Osteoblast (primary cell): Measurements from ENCODE around the gene TMPRSS13. TPM values are rescaled to one million over a fixed set of nuclear protein-coding genes. Genes with fewer than 3 reads are reported as not detected.

Source experiments
- DNase-seq: peaks from one replicate; pipeline ENCODE4 v3.0.0; 2011; ENCODE audit warnings: low spot score, mixed read lengths; ENCODE audit not compliant: insufficient read length; ENCODE audit errors: missing footprints
- H2AFZ ChIP-seq: 2 replicates; pipeline ENCODE4 v1.6.0; 2011; ENCODE audit warnings: mild to moderate bottlenecking, low read length
- H3K27ac ChIP-seq: 2 replicates; pipeline ENCODE4 v1.5.1; 2011; ENCODE audit warnings: mild to moderate bottlenecking, low read depth, low read length, moderate library complexity
- H3K27me3 ChIP-seq: 2 replicates; pipeline ENCODE4 v1.6.0; 2012; ENCODE audit warnings: mild to moderate bottlenecking, control low read depth, inconsistent platforms, low read length, moderate library complexity; ENCODE audit not compliant: insufficient read depth
- H3K36me3 ChIP-seq: 2 replicates; pipeline ENCODE4 v1.5.1; 2011; ENCODE audit warnings: mild to moderate bottlenecking, low read length, control low read depth, moderate library complexity; ENCODE audit not compliant: insufficient read depth
- H3K4me1 ChIP-seq: 2 replicates; pipeline ENCODE4 v1.5.1; 2011; ENCODE audit warnings: mild to moderate bottlenecking, low read length, control low read depth, moderate library complexity; ENCODE audit not compliant: insufficient read depth
- H3K4me2 ChIP-seq: 2 replicates; pipeline ENCODE4 v1.6.0; 2011; ENCODE audit warnings: mild to moderate bottlenecking, low read length; ENCODE audit not compliant: insufficient read depth
- H3K4me3 ChIP-seq: fragments of 200-600 bp; sonication (generic); 3 replicates; pipeline ENCODE4 v1.5.1; 2012; ENCODE audit warnings: mild to moderate bottlenecking, low read length, inconsistent platforms; ENCODE audit not compliant: insufficient read depth
- H3K79me2 ChIP-seq: 2 replicates; pipeline ENCODE4 v1.6.0; 2012; ENCODE audit warnings: mild to moderate bottlenecking, low read length, control low read depth, inconsistent platforms; ENCODE audit not compliant: insufficient read depth
- H3K9me3 ChIP-seq: 2 replicates; pipeline ENCODE4 v1.5.1; 2011; ENCODE audit warnings: low read depth, low read length, control low read depth
- H4K20me1 ChIP-seq: 2 replicates; pipeline ENCODE4 v1.6.0; 2012; ENCODE audit warnings: mild to moderate bottlenecking, low read length, control low read depth; ENCODE audit not compliant: insufficient read depth
- total RNA-seq: library from RNA; depleted of rRNA; stranded (reverse); fragments of >200 nt; gene quantifications from 2 replicates; pipeline ENCODE4 v1.2.3, GENCODE V29; 2012
- TF ChIP-seq, protein P1 (sequence below): IDR thresholded peaks from 2 replicates; pipeline ENCODE4 v1.5.1; 2011; ENCODE audit warnings: mild to moderate bottlenecking, low read depth, low read length, moderate library complexity; ENCODE audit errors: extremely low read depth

TMPRSS13 gene
- total RNA-seq, 1 donor = not detected

DNA sequence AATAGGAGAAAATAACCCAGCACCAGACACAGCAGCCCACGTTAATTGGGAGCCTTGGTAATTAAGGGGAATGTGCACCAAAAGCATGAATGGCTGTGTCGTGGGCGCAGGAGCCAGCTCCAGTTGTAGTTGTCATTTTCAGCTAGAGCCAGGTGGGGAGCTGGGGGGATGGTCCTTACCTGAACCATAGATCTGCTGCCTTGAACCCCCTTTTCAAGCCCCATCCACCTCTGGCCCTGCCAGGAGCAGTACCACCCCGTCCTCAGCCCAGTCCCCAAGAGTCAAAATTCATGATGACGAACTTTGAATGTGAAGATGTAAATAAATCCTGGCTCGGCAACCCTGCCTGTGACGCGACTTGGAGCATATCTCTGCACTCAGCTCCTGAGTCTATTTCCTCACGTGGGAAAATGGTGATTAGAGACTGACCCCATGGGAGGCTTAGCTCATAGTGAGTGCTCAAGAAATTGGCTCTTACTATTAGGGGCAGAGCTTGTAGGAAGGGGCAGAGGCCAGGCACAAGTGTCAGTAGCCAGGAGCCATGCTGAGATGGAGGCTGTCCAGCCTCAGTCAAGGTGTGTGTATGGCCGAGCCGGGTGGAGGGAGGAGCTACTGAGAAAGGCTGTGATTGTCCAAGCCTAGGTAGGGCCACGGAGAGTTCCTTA lies 52.0 kb downstream of the TMPRSS13 start:
- Histone ChIP-seq H3K27me3 (peaks cover 41% of the 10 kb centered on the region), H3K36me3 (no peaks in the 10 kb centered on the region), H2AFZ (no peak overlapping the region), H3K27ac (no peak overlapping the region), H3K4me1 (no peaks in the 10 kb centered on the region), H3K9me3 (no peaks in the 10 kb centered on the region), H3K4me2 (no peak overlapping the region), H3K4me3 (no peak overlapping the region), H4K20me1 (no peaks in the 10 kb centered on the region), H3K79me2 (no peaks in the 10 kb centered on the region)
- TF ChIP-seq, protein P1, sequence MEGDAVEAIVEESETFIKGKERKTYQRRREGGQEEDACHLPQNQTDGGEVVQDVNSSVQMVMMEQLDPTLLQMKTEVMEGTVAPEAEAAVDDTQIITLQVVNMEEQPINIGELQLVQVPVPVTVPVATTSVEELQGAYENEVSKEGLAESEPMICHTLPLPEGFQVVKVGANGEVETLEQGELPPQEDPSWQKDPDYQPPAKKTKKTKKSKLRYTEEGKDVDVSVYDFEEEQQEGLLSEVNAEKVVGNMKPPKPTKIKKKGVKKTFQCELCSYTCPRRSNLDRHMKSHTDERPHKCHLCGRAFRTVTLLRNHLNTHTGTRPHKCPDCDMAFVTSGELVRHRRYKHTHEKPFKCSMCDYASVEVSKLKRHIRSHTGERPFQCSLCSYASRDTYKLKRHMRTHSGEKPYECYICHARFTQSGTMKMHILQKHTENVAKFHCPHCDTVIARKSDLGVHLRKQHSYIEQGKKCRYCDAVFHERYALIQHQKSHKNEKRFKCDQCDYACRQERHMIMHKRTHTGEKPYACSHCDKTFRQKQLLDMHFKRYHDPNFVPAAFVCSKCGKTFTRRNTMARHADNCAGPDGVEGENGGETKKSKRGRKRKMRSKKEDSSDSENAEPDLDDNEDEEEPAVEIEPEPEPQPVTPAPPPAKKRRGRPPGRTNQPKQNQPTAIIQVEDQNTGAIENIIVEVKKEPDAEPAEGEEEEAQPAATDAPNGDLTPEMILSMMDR = no peak
- DNase-seq = no peak

DNA sequence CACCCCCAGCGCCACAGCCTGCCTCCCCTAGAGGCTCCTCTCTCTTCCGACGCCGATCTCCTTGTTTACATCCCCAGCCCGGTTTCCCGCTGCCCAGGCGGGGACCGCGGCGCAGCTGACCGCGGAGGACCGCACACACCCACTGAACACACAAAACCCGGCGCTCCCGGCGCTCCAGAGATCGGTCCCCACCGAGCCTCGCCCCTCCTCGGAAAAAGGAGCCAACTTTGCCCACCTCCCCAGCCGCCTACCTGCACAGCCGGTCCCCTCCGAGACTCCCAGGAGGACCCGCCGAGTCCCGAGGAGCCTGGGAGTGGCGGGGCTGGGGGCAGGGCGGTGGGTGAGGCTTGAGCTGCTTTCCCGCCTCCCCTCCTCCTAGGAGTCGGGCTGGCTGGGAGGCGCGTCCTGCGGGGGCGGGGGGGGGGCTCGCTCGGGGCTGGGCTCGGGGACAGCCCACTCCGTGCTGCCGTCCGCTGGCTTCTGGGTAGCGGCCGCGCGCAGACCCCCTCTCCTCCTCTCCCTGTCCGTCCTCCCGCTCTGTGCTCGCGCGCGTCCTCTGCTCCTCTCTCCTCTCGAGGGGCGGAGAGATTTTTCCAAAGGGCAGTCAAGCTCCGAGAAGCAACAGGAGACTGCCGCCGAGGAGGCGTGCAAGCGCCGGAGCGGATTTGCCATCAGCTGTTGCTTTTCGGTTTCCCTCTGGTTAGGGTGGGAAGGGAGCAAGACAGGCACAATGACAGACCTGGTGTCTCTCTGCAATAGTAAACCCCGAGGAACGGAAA lies 52.7 kb downstream of the TMPRSS13 start, which contains the start of gene FXYD6:
Gene FXYD6 (minus strand): TSS at position 318 of the 779 bp plus-strand sequence. CDS start 33,882 bp downstream, outside the sequence.
- no peak for DNase-seq
- H2AFZ ChIP-seq = no peak within 1 kb of the TSS
- no peaks in the 10 kb centered on the region for H3K79me2 ChIP-seq
- no peak within 1 kb of the TSS for H3K27ac ChIP-seq
- TF ChIP-seq, protein P1 = no peak
- no peak within 1 kb of the TSS for H3K4me2 ChIP-seq
- H3K4me1 ChIP-seq = no peaks in the 10 kb centered on the region
- H3K36me3 ChIP-seq = no peaks in the 10 kb centered on the region
- H4K20me1 ChIP-seq = no peaks in the 10 kb centered on the region
- H3K4me3 ChIP-seq = no peak within 1 kb of the TSS
- H3K27me3 ChIP-seq = peaks cover 42% of the 10 kb centered on the region
- no peaks in the 10 kb centered on the region for H3K9me3 ChIP-seq

DNA sequence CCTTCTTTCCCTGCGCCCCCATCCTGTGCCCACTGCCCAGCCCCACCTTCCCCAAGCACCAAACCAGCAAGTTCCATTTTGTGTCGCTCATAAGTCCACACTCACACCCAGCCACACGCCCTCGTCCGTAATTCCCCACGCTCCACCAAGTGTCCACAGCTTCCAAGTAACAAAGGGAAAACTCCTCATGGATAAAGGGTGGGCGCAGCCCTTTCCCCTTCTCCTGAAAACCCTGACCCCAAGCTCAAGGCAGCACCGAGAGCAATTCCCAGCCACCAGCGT lies 53.2 kb downstream of the TMPRSS13 start:
- no peak for DNase-seq
- no peak overlapping the region for H2AFZ ChIP-seq
- TF ChIP-seq, protein P1 = no peak
- H4K20me1 ChIP-seq = no peaks in the 10 kb centered on the region
- H3K4me3 ChIP-seq = no peak overlapping the region
- no peaks in the 10 kb centered on the region for H3K4me1 ChIP-seq
- no peaks in the 10 kb centered on the region for H3K36me3 ChIP-seq
- H3K9me3 ChIP-seq = no peaks in the 10 kb centered on the region
- peaks cover 43% of the 10 kb centered on the region for H3K27me3 ChIP-seq
- no peak overlapping the region for H3K27ac ChIP-seq
- no peak overlapping the region for H3K4me2 ChIP-seq
- no peaks in the 10 kb centered on the region for H3K79me2 ChIP-seq

DNA sequence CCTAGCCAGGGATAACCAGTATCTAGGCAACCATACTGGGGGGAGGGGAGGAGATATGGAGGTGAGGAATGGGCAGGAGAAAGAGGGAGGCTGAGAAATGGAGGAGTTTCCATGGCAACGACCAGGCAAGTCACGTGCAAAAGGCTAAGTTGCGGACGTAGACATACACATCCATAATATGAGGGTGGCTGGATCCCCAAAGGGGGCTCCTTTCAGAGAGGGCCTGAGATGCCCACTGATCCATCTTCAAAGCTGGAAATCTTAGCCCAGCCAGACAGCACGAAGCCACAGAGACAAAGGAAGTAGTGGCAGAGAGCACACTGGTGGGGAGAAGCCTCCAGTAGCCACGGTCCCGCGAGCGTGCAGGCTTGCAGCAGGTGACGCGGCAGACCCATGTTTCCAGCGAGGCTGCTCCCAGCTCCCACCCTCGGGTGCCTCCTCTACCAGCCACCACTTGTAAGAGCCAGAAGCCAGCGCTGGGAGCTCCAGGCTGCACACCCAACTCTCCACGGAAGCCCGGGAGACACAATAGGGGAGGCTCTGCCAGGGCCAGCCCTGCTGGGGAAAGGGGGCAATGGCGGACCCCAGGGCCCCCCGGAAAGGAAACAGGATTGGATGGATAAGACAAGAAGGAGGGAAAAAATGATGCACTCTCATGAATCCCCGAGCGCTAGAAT lies 53.7 kb downstream of the TMPRSS13 start:
- no peak for DNase-seq
- H3K36me3 ChIP-seq = no peaks in the 10 kb centered on the region
- no peaks in the 10 kb centered on the region for H3K9me3 ChIP-seq
- TF ChIP-seq, protein P1 = no peak
- no peak overlapping the region for H2AFZ ChIP-seq
- H3K4me1 ChIP-seq = no peaks in the 10 kb centered on the region
- H3K27ac ChIP-seq = no peak overlapping the region
- peaks cover 43% of the 10 kb centered on the region for H3K27me3 ChIP-seq
- H3K4me2 ChIP-seq = no peak overlapping the region
- no peak overlapping the region for H3K4me3 ChIP-seq
- H3K79me2 ChIP-seq = no peaks in the 10 kb centered on the region
- H4K20me1 ChIP-seq = no peaks in the 10 kb centered on the region
